ENCODE measurements around the gene ING1.

GRCh38 chr13:110706570-110707372 is 6.7 kb upstream of the ING1 start:
- no peak for TF ChIP-seq CTCF (IDR thresholded peaks at IDR 0.05)
- no peak for TF ChIP-seq POLR2A (IDR thresholded peaks at IDR 0.05)
